ENCODE results near the gene RPL22L1.

GRCh38 chr3:170848292-170848917 lies 21.6 kb downstream of the RPL22L1 start:
- TF ChIP-seq CTCF (IDR thresholded peaks at IDR 0.05): peak in 9 of 12 donors; percentile 6 to 58 (median 35)
- no peak for TF ChIP-seq POLR2A (IDR thresholded peaks at IDR 0.05)

All from heart left ventricle (tissue), 13 donors.